ENCODE results near the gene CCDC146. TPM values are rescaled to one million over a fixed set of nuclear protein-coding genes. Genes with fewer than 3 reads are reported as not detected.

Gene CCDC146
- total RNA-seq, 1 donor from 2014 or later = 3.0 TPM

DNA sequence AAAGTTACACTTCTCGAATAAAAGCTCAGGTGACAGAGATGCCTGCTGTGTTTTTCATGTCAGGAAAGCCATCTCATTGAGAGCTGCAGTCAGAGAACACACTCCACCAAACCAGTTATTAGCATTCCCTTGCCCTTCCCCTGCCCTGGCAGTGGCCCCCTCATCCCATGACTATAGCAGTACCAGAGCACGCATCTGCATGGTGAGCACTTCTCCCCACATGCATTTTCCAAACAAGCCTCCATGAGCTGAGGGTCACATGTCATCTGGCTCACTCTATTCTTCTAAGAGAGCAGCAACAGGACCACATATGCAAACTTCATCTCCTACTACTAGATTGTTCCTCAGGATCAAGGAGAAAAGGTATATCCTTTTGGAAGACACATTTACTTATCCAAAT lies 119.7 kb downstream of the CCDC146 start:
- TF ChIP-seq, protein P1, sequence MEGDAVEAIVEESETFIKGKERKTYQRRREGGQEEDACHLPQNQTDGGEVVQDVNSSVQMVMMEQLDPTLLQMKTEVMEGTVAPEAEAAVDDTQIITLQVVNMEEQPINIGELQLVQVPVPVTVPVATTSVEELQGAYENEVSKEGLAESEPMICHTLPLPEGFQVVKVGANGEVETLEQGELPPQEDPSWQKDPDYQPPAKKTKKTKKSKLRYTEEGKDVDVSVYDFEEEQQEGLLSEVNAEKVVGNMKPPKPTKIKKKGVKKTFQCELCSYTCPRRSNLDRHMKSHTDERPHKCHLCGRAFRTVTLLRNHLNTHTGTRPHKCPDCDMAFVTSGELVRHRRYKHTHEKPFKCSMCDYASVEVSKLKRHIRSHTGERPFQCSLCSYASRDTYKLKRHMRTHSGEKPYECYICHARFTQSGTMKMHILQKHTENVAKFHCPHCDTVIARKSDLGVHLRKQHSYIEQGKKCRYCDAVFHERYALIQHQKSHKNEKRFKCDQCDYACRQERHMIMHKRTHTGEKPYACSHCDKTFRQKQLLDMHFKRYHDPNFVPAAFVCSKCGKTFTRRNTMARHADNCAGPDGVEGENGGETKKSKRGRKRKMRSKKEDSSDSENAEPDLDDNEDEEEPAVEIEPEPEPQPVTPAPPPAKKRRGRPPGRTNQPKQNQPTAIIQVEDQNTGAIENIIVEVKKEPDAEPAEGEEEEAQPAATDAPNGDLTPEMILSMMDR (IDR thresholded peaks at IDR 0.05) = no peak
- Mint-ChIP-seq H3K4me3 (ENCODE audit: unreplicated experiment) (no peak overlapping the region), H3K27ac (ENCODE audit: unreplicated experiment) (no peak overlapping the region), H3K27me3 (ENCODE audit: low read depth) (no peaks in the 10 kb centered on the region), H3K4me1 (ENCODE audit: low read depth) (peaks cover 46% of the 10 kb centered on the region), H3K36me3 (ENCODE audit: low read depth) (peaks cover 2% of the 10 kb centered on the region), H3K9me3 (ENCODE audit: low read depth) (no peaks in the 10 kb centered on the region)
- DNase-seq (ENCODE audit: low spot score) = no peak

DNA sequence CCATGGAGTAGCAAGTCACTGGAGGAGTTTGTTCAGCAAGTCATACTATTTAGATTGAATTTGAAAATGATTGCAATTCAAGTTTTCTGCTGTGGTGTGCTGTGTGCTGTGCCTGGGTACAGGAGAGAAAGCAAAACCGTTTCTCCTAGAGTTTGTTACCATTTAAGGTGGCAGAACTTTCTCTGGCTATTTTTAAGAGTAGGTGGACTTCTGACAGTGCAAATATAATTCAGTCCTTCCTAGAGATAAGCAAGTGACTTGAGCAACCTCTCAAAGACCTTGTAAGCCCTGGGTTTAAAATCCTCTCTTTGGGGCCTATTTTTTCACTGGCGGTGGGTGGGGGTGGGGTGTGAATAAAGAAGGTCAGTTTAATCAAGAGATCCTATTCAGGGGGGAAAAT lies 120.1 kb downstream of the CCDC146 start:
- no peaks in the 10 kb centered on the region for H3K27me3 Mint-ChIP-seq (ENCODE audit: low read depth)
- peaks cover 41% of the 10 kb centered on the region for H3K4me1 Mint-ChIP-seq (ENCODE audit: low read depth)
- no peak for DNase-seq (ENCODE audit: low spot score)
- peaks cover 2% of the 10 kb centered on the region for H3K36me3 Mint-ChIP-seq (ENCODE audit: low read depth)
- no peaks in the 10 kb centered on the region for H3K9me3 Mint-ChIP-seq (ENCODE audit: low read depth)
- TF ChIP-seq, protein P1 (IDR thresholded peaks at IDR 0.05) = no peak
- no peak overlapping the region for H3K27ac Mint-ChIP-seq (ENCODE audit: unreplicated experiment)
- no peak overlapping the region for H3K4me3 Mint-ChIP-seq (ENCODE audit: unreplicated experiment)

DNA sequence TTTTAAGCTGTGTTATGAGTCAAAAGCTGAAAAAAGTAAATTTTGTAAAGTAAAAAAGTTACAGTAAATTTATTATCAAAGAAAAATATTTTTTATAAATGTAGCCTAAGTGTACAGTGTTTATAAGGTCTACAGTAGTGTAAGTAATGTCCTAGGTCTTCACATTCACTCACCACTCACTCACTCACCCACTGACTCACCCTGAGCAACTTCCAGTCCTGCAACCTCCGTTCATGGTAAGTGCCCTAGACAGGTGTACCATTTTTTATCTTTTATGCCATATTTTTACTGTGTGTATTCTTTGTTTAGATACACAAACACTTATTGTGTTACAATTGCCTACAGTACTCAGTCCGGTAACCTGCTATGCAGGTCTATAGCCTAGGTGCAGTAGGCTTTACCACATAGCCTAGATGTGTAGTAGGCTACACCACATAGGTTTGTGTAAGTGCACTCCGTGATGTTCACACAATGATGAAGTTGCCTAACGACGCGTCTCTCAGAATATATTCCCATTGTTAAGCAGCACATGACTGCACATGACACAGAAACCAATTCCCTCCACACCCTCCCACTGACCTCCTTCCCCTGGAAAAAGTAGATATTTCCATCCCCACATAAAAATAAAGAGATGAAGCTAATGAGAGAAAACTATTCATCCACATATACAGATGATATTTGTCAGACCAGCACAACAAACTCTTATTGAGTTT lies 122.0 kb downstream of the CCDC146 start:
- peaks cover 2% of the 10 kb centered on the region for H3K36me3 Mint-ChIP-seq (ENCODE audit: low read depth)
- peaks cover 27% of the 10 kb centered on the region for H3K4me1 Mint-ChIP-seq (ENCODE audit: low read depth)

DNA sequence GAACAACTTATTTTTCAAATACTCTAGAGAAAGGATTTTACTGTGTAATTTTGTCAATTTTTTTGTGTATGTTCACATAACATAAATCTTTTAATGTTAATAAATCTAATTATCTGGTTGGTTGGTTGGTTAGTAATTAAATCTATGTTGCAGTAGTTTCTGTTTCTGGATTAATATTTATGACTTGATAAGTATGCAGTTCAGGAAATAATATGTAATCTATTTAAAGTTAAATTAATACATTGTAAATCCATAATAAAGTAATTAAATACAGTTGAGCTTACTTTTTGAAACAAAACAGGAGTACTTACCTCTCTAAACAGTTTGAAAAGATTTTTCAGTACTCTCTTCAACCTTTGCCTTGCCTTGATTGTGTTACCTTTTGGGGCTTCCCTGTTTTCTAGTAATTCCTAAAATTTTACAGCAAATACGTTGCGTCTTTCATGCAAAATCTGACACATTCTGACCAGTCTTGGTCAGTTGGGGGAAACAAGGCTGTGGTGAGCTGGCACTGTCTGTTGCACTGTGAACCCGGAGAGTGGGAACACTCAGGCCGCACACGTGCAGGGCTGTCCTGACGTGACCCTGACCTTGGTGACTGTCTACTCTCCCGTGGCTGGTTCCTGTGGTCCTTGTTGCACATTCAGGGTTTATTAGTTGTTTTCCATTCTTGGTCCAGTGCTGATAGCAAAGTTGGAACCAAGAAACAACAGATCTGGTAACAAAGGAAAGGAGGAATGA lies 122.8 kb downstream of the CCDC146 start:
- Mint-ChIP-seq H3K4me1 (ENCODE audit: low read depth) (peaks cover 27% of the 10 kb centered on the region), H3K27me3 (ENCODE audit: low read depth) (no peaks in the 10 kb centered on the region), H3K9me3 (ENCODE audit: low read depth) (no peaks in the 10 kb centered on the region), H3K36me3 (ENCODE audit: low read depth) (peaks cover 2% of the 10 kb centered on the region), H3K27ac (ENCODE audit: unreplicated experiment) (no peak overlapping the region), H3K4me3 (ENCODE audit: unreplicated experiment) (no peak overlapping the region)
- DNase-seq (ENCODE audit: low spot score) = no peak
- TF ChIP-seq, protein P1 (IDR thresholded peaks at IDR 0.05) = no peak

More for the DNA sequence above, 122.0 kb downstream of the CCDC146 start:
- no peak overlapping the region for H3K4me3 Mint-ChIP-seq (ENCODE audit: unreplicated experiment)
- TF ChIP-seq, protein P1 (IDR thresholded peaks at IDR 0.05) = no peak
- H3K27me3 Mint-ChIP-seq (ENCODE audit: low read depth) = no peaks in the 10 kb centered on the region
- H3K9me3 Mint-ChIP-seq (ENCODE audit: low read depth) = no peaks in the 10 kb centered on the region
- no peak overlapping the region for H3K27ac Mint-ChIP-seq (ENCODE audit: unreplicated experiment)
- DNase-seq (ENCODE audit: low spot score) = no peak

DNA sequence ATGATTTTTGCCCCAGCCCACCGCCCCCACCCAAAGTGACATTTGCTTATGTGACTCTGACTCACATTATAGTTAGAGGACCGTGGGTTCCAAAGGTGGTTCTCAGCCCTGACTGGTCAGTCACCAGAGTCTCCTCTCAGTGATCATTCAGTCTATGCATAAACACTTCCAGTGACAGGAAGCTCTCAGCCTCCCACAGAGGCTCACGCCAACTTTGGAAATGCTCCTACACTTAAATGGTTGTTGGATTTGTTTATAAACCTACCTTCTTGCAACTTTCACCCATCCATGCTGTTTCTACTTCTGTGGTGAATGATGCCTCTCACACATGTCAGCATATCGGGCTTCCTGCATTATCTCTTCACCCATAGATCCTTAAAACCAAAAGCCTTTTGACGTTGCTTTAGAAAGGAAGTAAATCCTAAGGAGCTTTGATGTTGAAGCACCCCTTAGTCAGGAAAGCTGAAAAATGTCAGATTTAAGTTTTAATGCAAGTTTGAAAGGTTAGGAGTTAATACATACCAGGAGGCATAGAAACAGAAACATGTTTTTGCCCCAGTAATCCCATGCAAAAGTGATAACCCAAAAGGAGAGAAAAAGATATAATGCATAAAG lies 123.7 kb downstream of the CCDC146 start:
- no peak for DNase-seq (ENCODE audit: low spot score)
- no peak overlapping the region for H3K27ac Mint-ChIP-seq (ENCODE audit: unreplicated experiment)
- peaks cover 32% of the 10 kb centered on the region for H3K4me1 Mint-ChIP-seq (ENCODE audit: low read depth)
- TF ChIP-seq, protein P1 (IDR thresholded peaks at IDR 0.05) = no peak
- peaks cover 2% of the 10 kb centered on the region for H3K36me3 Mint-ChIP-seq (ENCODE audit: low read depth)
- no peak overlapping the region for H3K4me3 Mint-ChIP-seq (ENCODE audit: unreplicated experiment)
- no peaks in the 10 kb centered on the region for H3K27me3 Mint-ChIP-seq (ENCODE audit: low read depth)
- H3K9me3 Mint-ChIP-seq (ENCODE audit: low read depth) = no peaks in the 10 kb centered on the region

All from chondrocyte (in vitro differentiated cells).